Activated CD4-positive, CD25-positive, alpha-beta regulatory T cell treated with anti-CD3 and anti-CD28 coated beads, Interleukin-2, amount 50 U/mL, for 24 hours (primary cell): ENCODE measurements around the gene PHLPP1.

Source experiments
- ATAC-seq, 2 donors: fragments of 150-1000 bp; cut with Tn5 transposase; one replicate each; pipeline ENCODE4 v1.10.0; 2021; ENCODE audit warnings: mild to moderate bottlenecking in 1 of 2, moderate library complexity in 1 of 2

The PHLPP1 gene

DNA sequence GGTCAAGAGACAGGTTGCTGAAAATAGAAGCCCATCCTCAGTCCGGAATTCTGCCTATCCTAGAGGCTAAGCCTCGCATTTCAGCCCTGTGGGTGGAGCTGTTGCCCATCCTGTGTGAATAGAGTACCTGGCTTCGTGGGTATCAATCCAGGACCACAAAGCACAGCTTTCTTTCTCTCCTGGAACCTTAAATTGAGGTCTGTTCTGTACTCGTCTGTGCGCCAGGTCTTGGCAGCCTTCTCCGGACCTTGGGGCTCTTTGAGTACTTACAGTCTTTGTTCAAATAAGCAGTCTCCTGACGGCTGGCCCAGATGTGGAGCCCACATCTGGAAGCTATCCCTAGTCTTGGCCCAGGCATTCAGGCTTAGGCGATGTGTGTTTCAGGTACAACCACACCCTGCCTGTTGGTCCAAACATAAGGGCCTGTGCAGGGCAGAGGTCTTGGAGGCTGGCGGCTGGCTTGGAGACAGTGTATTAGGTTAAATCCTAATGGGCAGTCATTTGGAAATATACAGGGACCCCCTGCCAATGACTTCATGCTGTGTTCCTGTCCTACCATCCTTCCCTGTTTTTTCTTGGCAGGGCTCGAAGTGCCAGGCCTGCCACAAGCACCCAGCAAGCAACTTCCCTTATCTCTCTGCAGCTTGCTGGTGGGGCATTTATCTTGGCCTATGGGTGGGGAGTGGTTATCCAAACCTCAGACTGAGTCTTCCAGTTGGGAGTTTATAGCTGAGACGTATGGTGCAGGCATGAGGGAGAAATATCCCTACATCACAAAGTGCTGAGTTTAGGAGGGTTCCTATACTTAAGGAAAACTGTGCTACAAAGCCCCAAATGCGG, 310.1 kb downstream of the PHLPP1 start:
- ATAC-seq = no peak

DNA sequence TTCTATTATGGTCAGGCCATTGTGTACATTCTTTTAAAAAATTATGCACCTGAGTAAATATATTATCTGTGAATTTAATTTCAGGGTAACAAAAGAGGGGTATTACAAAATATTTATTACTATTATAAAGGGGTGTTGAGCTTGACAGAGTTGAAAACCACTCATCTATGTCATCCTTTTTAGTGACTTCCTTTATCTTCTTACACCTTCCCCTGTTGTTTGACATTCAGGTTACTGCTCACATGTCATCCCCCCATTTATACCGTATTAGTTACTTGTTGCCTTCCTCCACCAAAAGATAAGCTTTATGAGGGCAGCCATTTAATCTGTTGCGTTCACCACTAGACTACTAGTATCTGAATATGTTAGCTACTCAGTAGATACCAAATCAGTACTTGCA, 313.0 kb downstream of the PHLPP1 start:
- ATAC-seq = no peak
